Stomach (tissue), 4 donors: ENCODE results near the gene LBX1.

Source experiments
- CTCF ChIP-seq, 7 experiments: fragments of 450-650 bp in 4 of 7; fragments of 200-600 bp in 3 of 7; sonication (generic) in 3 of 7; IDR thresholded peaks; one replicate each; pipeline ENCODE4 v1.5.1; 2016 to 2019; ENCODE audit warnings: antibody characterized with exemption in 7 of 7, control low read depth in 2 of 7, mild to moderate bottlenecking in 1 of 7
- POLR2A ChIP-seq, 4 donors: fragments of 450-650 bp; IDR thresholded peaks; one replicate each; pipeline ENCODE4 v1.6.1; 2016; ENCODE audit warnings: antibody characterized with exemption in 4 of 4, control low read depth in 2 of 4, mild to moderate bottlenecking in 1 of 4, moderate library complexity in 1 of 4

GRCh38 chr10:101231912-101232689, 2.8 kb upstream of the LBX1 start:
- TF ChIP-seq CTCF (IDR thresholded peaks at IDR 0.05) (no peak), POLR2A (IDR thresholded peaks at IDR 0.05) (no peak)
